ENCODE results near the gene UBFD1.
"Not testable (repeated sequence)": the region's sequence is repeated elsewhere in the genome, so short reads cannot be mapped to it uniquely, and the experiment has no call there.

UBFD1 gene

DNA sequence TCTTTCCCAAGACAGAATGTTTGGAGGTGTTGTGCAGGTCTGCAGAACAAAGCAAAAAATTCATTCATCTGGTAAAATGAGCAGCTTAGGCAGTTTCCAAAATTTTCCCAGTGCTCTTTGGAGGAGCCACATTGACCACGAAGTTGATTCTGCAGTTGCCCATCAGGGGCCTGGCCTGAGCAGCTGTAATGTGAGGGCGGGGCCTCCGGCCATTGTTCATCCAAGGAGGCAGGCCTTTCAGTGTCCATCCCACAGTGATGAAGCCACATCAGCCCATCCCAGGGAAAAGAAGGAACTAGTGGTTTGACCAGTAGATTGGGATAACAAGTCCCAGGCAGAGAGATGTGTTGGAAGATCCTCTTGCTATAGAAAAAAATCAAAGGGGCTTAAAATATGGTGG is 10.1 kb downstream of the UBFD1 start:
- no peak for DNase-seq (ENCODE audit: low read depth)

DNA sequence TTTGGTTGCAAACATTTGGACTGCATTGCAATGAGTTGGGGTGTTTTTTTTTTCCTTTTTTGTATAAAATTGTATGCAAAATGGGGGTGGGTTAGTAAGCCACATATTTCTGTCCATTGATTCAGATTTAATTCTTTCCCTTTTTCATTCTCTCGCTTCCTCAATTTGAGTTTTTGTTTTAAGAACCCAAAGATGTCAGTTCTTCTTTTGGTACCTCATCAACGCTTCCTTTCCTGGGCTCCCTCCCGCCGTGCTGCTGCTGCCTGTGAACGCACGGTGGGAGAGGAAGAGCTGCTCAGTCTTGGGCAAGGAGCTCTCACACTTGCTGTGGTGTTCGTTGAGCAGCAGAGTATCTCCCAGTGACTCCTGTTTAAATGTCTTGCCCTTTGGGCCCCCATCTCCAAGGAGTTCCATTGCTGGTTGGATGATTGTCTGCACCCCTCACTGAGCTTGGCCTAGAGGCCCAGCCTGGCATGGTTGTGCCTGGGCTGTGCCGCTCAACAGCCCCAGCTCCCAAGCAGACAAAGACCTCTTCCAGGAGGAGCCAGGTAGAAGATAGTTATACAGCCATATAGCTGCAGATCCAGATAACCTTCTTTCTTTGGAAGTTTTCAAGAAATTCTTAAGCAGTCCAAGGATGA is 13.6 kb downstream of the UBFD1 start:
- DNase-seq (ENCODE audit: low read depth) = no peak

- no peak for DNase-seq (ENCODE audit: low read depth)
Measured at GRCh38 chr16:23571895-23572294, 14.4 kb downstream of the UBFD1 start.

GRCh38 chr16:23572394-23572793 is 14.9 kb downstream of the UBFD1 start:
- DNase-seq (ENCODE audit: low read depth) = no peak

DNA sequence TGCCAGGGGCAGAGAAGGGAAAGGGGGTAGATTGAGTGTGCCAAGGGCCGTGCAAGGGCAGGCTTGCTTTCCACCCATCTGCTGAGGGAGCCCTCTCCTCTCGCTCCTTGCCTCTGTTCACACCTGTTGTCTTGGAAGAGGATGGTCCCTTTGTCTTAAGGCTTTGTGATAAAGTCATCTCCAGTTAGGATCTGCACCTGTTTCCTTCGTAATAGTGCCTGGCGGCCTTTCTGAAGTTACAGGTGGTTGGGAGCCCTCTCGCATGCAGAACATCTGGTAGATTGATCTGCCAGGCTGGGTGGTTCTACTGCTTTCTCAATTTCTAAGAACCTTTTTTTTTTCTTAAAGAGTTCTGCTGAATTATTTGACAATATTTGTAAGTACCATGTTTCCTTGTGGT is 16.3 kb downstream of the UBFD1 start:
- DNase-seq (ENCODE audit: low read depth) = no peak

GRCh38 chr16:23575834-23576233 is 18.3 kb downstream of the UBFD1 start:
- DNase-seq (ENCODE audit: low read depth) = no peak

- DNase-seq (ENCODE audit: low read depth) = no peak
Measured at GRCh38 chr16:23577493-23577892, 20.0 kb downstream of the UBFD1 start.

- DNase-seq (ENCODE audit: low read depth) = no peak
Measured at GRCh38 chr16:23578101-23578830, 20.7 kb downstream of the UBFD1 start.

DNA sequence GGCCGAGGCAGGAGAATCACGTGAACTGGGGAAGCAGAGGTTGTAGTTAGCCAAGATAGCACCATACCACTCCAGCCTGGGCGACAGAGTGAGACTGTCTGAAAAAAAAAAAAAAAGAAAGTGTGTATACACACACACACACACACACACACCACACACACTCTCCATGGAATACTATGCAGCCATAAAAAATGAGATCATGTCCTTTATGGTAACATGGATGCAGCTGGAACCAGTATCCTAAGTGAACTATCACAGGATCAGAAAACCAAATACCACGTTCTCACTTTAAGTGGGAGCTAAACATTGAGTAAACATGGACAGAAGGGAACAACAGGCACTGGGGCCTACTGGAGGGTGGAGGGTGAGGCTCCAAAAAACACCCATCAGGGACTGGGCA is 21.8 kb downstream of the UBFD1 start:
- no peak for DNase-seq (ENCODE audit: low read depth)

DNA sequence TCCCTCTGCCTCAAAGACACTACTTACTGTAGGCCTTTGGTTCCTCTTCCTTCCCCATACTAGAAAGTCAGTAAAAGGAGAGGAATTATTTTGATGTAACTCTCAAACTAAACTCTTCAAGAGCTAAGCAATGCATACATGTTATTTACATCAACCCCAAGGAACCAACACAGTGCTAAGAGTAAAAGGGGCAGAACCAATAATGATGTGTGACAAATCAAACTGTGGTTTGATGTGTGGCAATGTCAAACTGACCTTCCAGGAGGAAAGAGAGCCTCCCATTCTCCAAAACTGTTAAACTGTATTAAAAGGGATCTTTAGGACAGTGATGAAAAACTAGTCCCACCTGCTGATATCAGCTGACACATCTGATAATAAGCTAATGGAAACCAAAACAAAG is 22.9 kb downstream of the UBFD1 start:
- DNase-seq (ENCODE audit: low read depth) = no peak

- DNase-seq (ENCODE audit: low read depth) = no peak
Measured at GRCh38 chr16:23581764-23582163, 24.2 kb downstream of the UBFD1 start.

DNA sequence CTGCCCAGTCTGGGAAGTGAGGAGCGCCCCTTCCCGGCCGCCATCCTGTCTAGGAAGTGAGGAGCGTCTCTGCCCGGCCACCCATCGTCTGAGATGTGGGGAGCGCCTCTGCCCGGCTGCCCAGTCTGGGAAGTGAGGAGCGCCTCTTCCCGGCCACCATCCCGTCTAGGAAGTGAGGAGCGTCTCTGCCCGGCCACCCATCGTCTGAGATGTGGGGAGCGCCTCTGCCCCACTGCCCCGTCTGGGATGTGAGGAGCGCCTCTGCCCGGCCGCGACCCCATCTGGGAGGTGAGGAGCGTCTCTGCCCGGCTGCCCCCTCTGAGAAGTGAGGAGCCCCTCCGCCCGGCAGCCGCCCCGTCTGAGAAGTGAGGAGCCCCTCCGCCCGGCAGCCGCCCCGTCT is 25.7 kb downstream of the UBFD1 start:
- DNase-seq (ENCODE audit: low read depth) = not testable (repeated sequence)

DNA sequence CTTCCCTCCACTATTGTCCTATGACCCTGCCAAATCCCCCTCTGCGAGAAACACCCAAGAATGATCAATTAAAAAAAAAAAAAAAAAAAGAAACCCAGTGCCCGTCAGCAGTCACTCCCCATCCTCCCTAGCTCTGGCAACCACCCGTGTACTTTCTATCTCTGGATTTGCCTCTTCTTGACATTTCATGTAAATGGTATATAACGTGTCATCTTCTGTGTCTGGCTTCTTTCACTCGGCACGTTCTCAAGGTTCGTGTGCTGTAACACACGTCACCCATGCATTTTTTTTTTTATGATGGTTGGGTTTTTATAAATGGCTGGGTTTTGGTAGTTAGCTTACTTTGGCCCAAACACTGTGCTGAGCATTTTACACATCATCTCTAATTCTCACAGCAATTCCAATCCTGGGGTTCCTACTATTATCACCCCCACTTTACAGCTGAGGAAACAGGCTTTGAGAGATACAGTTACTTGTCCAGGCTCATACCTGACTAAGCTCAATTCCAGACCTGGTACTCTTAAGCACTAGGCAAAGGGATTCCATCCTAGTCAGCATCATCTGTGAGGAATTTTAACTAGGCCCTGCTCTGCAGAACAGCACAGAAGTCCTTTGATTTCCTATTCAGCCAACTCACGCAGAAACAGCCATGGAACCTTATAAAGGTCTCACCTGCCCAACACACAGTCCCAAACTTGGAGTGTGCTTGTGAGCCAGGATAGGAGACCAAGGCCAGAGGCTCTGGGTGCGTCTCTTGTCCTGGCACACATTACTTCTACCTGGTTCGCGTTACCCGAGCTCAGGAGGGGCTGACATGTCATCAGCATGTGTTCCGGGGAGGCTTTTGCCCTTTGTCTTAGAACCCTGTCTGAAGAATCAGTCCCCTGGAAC is 26.9 kb downstream of the UBFD1 start:
- DNase-seq (ENCODE audit: low read depth) = no peak

DNA sequence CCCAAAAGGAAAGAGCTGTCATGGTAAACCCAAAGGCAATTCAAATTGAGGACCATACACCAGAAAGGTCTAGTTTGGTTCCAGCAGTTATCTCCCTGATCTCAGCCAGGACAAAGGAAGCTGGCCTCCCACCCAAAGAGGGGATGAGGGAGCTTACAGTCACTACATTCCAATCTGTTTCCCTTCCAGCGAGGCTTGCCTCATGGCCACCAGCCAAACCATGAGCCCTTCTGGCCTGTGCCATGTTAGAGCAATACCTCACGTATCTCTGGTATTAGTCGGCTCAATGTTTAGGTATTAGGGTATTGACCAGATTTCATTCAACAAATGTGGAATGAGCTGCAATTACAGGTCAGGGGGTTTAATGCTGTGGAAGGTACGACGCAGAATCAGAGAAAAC is 30.2 kb downstream of the UBFD1 start:
- DNase-seq (ENCODE audit: low read depth) = no peak

- no peak for DNase-seq (ENCODE audit: low read depth)
Measured at GRCh38 chr16:23590181-23590580, 32.7 kb downstream of the UBFD1 start.

DNA sequence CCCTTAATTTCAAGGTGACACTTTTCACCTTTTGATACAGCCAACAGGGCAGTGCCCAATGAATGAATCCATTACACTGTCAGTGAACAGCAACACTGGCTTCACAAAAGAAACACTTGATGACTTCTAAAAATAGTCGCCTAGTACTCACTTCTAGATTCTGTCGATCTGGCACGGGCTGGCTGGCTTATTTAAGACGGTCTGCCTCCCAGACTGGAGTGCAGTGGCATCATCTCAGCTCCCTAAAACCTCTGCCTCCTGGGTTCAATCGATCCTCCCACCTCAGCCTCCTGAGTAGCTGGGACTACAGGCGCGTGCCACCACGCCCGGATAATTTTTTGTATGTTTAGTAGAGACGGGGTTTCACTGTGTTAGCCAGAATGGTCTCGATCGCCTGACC is 36.7 kb downstream of the UBFD1 start:
- no peak for DNase-seq (ENCODE audit: low read depth)

GRCh38 chr16:23595246-23595950 is 37.9 kb downstream of the UBFD1 start:
- no peak for DNase-seq (ENCODE audit: low read depth)

DNA sequence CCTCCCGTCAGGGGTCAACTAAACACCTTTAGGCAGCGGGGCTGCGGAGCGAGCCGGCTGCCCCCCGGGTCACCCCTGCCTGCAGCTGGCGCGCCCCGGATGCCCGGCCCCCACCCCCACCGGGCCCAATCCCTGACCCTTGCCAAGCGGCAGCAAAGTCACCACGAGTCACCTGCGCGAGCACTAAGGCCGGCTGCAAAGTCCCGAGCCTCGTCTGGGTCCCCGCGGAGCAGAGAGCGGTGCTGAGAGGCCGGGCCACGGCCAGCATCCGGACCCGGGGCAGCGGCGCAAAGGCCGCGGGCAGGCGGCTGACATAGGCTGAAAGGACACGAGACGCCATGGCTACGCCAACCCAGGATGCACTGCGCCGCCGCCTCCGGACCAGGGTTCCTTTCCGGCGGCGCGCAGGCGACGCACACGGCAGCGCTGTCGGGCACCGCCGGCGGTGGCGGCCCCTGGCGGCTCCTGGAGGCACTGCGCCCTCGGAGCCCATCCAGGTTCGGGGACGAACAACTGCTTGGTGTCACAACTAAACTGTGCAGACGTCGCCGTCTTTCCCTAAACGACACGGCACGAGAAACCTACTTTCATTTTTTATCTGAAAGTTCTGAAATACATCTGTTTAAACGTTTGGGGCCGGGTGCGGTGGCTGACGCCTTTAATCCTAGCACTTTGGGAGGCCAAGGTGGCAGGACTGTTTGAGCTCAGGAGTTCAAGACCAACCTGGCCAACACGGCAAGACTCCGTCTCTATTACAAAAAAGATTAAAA is 38.6 kb downstream of the UBFD1 start, which contains the start of gene NDUFAB1:
Gene NDUFAB1, minus strand, starts transcription at position 366 of the 770 bp plus-strand sequence. Its CDS starts 26 bp downstream, at position 340.
- peak; percentile 80 for DNase-seq (ENCODE audit: low read depth)

GRCh38 chr16:23597003-23597756 is 39.7 kb downstream of the UBFD1 start:
- no peak for DNase-seq (ENCODE audit: low read depth)

DNA sequence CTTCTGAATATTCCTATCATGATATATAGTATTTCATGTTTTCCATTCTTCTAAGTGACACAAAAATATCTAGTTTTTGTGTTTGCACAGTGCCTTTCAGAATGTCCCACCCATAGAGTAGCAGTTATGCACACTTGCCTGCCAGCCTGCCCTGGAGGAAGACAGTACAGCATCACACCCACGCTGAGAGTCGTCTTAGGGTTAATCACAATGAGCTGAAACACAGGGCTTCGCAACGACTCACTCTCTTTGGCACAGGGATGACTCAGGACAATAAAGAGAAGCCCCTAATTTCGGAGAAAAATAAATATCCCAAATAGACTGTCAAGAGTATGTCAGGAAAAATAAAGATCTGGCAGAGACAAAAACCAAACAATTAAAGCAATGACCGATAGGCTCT is 50.2 kb downstream of the UBFD1 start:
- no peak for DNase-seq (ENCODE audit: low read depth)

- DNase-seq (ENCODE audit: low read depth) = no peak
Measured at GRCh38 chr16:23608194-23608593, 50.7 kb downstream of the UBFD1 start.

Measured in stimulated activated CD8-positive, alpha-beta memory T cell treated with anti-CD3 and anti-CD28 coated beads, Interleukin-15, amount 100 ng/mL, for 1 hour (primary cell).